Astrocyte of the spinal cord (primary cell): ENCODE measurements around the gene SGMS1.
"Not testable (repeated sequence)": the region's sequence is repeated elsewhere in the genome, so short reads cannot be mapped to it uniquely, and the experiment has no call there.

Experiments
- DNase-seq: peaks from one replicate; pipeline ENCODE4 v3.0.0; 2011; ENCODE audit warnings: low read depth, low spot score
- H3K4me3 ChIP-seq: 2 replicates; pipeline ENCODE4 v1.5.1; 2011; ENCODE audit warnings: low read depth, mild to moderate bottlenecking, low read length, moderate library complexity
- CTCF ChIP-seq: IDR thresholded peaks from 2 replicates; pipeline ENCODE4 v1.5.1; 2012; ENCODE audit warnings: low read depth, mild to moderate bottlenecking, low read length, inconsistent platforms
- in situ Hi-C: cut with HindIII; loops from 2 replicates; pipeline ENCODE4 v1.10.0; 2017; ENCODE audit warnings: low sequenced_read_pairs

Gene SGMS1

DNA sequence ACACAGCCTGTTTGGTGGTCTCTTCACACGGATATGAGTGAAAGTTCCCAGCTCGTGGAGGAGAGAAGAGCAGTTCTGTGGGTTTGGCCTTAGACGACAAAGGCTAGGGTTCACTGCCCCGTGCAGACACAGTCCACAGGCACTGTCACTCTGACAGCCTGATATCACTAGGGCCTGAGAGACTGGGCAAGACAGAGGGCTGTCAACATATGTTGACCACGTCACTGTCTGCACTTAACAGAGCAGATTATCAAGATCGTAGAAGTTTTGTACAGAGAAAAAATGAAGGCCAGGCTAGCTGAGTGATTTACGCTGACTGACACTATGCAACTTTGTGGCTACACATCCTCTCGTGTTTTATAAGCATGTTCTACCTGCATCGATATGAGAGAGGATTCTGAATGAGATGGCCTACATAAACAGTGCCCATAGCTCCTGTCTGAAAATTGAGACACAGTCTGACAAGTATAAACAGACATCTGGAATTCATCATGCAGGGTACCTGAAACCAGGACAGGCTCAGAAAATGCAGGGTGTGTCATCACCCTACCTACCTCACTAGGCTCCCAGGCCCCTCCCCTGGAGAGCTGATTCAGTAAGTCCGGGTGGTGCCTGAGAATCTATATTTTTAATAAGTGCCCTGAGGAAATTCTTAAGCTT, 120.0 kb downstream of the SGMS1 start:
- in situ Hi-C loops, result no loop called here
- DNase-seq, result no peak
- no peak for TF ChIP-seq CTCF
- H3K4me3 ChIP-seq, result no peak overlapping the region

DNA sequence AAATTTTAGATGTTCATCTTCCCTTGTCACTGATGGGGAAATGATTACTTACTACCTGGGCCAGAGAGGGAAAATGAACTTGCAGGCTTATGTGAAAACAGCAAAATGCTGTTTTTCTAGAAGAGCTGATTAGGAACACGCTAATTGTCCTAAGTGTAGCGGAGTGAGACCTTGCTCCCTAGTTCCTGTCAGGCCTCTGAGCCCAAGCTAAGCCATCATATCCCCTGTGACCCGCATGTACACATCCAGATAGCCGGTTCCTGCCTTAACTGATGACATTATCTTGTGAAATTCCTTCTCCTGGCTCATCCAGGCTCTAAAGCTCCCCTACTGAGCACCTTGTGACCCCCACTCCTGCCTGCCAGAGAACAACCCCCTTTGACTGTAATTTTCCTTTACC, 120.6 kb downstream of the SGMS1 start:
- in situ Hi-C loops, H3K4me3 ChIP-seq, DNase-seq: not testable (repeated sequence)

DNA sequence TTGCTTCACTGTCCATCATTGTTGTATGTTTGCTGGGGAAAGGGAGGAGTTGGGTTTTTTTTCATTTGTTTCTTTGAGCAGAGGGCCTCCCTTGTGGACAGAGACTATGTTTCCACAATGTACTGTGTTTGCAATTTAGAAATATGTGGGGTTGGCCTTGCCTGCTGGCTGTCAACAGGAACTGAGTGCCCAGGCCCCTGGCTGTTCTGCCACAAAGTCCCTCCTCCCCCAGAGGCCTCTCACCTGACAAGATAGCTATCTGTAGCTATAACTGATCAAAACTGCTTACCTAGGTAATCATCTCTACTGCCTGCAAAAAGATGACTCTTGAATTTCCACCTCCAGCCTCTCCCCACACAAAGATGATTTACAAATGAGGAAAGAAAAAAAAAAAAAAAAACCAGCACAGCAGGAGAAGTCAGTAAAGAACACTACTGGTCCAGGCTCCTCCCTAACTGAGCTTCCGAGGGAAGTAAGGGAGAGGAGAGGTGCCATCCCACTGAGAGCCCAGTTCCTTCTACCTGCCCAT, 121.8 kb downstream of the SGMS1 start:
- H3K4me3 ChIP-seq, result no peak overlapping the region
- DNase-seq, result no peak
- in situ Hi-C loops, result no loop called here
- no peak for TF ChIP-seq CTCF

DNA sequence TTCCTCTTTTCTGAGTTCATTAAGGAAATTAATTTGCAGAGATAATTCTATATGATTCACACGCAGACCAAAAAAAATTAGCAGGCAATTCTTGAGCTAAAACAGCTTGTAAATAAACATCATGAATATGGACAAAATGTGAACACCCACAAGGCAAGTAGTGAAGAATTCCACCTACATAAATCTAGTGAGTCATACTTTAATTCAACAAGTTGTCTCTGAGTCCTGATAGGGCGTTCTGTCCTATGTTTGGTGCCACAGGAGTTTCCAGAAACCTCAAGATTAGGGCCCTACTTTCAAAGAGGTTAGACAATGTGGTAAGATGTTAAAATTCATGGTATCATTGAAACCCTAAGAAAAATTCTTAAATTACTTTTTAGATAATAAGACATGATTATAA, 122.3 kb downstream of the SGMS1 start:
- DNase-seq, result peak; percentile 37
- in situ Hi-C loops, result no loop called here
- no peak for TF ChIP-seq CTCF
- H3K4me3 ChIP-seq, result no peak overlapping the region

- no peak for DNase-seq
- in situ Hi-C loops, result no loop called here
- TF ChIP-seq CTCF, result no peak
- H3K4me3 ChIP-seq, result no peak overlapping the region
Measured at GRCh38 chr10:50498465-50498864, 125.3 kb downstream of the SGMS1 start.

- no peak for TF ChIP-seq CTCF
- in situ Hi-C loops, result no loop called here
- peak; percentile 68 for DNase-seq
- H3K4me3 ChIP-seq, result no peak overlapping the region
Measured at GRCh38 chr10:50497758-50498157, 126.0 kb downstream of the SGMS1 start.

DNA sequence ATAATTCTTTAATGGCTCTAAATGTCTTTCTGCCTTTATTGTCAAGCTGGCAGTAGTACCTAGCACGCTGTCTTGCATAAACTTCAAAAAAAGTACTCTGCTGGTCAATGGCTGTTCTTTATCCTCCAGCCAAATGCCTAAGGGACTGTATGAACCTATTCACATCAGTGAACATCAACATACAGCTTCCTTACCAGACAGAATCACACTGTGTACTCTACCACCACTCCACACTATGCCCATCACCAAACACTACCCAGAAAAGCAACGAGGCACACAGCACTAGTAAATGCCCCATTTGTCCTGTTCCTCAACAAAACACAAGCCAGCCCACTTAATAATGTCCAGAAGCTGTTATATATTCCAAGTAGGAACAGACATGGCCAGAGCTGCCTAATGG, 127.5 kb downstream of the SGMS1 start:
- in situ Hi-C loops, result no loop called here
- TF ChIP-seq CTCF, result no peak
- no peak overlapping the region for H3K4me3 ChIP-seq
- DNase-seq, result no peak
